C4-2B (cell line): ENCODE measurements around the gene TICAM2.

Experiments
- H3K27ac ChIP-seq: fragments of 450-650 bp; 2 replicates; pipeline ENCODE4 v1.5.1; 2017
- ZFX ChIP-seq: fragments of 450-650 bp; IDR thresholded peaks from 2 replicates; pipeline ENCODE4 v1.6.1; 2017
- TF ChIP-seq, protein P1 (sequence below): fragments of 450-650 bp; conservative IDR thresholded peaks from 2 replicates; pipeline ENCODE4 v1.5.1; 2017; ENCODE audit warnings: mild to moderate bottlenecking

TICAM2 gene

DNA sequence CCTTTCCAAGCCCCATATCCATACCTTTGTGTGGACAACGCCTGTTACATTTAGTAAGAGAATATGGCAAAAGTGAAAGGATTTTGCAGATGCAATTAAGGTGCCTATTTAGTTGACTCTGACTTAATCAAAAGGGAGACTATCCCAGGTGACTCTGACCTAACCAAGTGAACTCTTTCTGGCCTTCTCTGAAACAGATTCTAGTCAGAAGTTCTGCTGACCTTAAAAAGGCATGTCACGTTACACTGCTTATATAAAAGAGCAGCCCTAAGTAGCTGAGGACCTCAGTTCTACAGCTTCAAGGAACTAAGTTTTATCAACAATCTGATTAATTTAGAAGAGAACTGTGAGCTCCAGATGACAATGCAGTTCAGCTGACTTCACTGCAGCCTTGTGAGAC, 5.7 kb upstream of the TICAM2 start:
- TF ChIP-seq, protein P1, sequence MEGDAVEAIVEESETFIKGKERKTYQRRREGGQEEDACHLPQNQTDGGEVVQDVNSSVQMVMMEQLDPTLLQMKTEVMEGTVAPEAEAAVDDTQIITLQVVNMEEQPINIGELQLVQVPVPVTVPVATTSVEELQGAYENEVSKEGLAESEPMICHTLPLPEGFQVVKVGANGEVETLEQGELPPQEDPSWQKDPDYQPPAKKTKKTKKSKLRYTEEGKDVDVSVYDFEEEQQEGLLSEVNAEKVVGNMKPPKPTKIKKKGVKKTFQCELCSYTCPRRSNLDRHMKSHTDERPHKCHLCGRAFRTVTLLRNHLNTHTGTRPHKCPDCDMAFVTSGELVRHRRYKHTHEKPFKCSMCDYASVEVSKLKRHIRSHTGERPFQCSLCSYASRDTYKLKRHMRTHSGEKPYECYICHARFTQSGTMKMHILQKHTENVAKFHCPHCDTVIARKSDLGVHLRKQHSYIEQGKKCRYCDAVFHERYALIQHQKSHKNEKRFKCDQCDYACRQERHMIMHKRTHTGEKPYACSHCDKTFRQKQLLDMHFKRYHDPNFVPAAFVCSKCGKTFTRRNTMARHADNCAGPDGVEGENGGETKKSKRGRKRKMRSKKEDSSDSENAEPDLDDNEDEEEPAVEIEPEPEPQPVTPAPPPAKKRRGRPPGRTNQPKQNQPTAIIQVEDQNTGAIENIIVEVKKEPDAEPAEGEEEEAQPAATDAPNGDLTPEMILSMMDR, result no peak
- no peak for TF ChIP-seq ZFX

DNA sequence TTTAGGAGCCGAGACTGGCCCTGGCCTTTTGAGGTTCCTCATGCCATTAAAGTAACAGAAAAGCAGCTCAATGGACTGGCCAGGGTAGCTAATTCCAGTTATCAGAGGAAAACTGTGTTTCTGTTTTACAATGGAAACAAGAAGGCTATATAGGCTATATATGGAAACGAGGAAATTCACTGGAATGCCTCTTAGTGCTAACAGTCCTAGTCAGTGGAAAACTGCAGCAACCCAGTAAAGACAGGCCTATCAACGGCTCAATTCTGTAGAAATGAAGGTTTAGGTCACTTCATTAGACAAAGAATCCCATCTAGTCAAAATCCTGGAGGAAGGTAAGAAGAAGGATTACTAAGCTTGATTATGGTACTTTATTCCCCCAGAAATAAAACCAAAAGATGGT, 3.2 kb upstream of the TICAM2 start:
- TF ChIP-seq, protein P1, result no peak
- TF ChIP-seq ZFX, result no peak
- H3K27ac ChIP-seq, result no peak overlapping the region

More for the DNA sequence above, 5.7 kb upstream of the TICAM2 start:
- no peak overlapping the region for H3K27ac ChIP-seq

DNA sequence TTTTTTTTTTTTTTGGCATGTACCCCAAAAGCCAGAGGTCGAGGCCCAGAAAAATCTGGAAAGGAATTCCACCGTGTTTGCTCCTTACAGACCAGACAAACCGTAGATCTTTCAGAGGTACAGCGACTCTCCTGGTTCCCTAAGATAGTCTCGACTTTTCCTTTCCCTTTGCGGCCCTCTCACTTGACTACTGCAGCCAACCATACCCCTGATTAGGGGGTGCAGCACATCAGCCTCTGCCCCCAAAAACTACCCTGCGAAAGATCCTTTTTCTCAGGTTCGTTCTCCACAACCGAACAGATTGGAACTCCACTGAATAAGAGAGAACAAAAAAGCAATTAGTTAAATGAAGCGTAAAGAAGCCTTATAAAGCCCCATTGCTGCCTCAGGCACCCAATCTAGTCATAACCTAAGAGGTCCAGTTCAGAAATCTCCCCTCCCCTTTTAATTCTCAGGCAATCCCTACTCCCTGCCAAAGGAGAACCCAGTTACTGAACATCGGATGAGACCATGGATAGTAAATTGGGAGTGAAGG, 379 bp upstream of the TICAM2 start:
- TF ChIP-seq ZFX, result no peak
- TF ChIP-seq, protein P1, result no peak
- no peak overlapping the region for H3K27ac ChIP-seq

DNA sequence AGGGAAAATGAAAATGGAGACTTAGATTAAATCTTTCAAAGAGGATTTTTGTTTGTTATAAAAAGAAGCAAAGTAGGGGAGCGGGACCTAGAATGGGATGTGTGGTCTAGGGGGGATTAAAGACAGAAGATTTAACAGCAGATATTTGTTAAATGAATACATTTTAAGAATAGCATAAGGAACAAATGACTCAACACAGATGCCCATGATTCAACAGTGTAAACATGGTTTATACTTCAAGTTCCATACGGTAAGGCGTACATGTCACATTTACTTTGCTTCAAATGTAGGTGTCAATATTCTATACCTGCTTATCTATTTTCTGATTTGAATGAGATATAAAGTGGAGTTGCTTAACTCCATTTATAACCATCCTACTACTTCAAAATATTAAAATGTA, 1.5 kb downstream of the TICAM2 start:
- TF ChIP-seq ZFX, result no peak
- TF ChIP-seq, protein P1, result no peak
- no peak overlapping the region for H3K27ac ChIP-seq

DNA sequence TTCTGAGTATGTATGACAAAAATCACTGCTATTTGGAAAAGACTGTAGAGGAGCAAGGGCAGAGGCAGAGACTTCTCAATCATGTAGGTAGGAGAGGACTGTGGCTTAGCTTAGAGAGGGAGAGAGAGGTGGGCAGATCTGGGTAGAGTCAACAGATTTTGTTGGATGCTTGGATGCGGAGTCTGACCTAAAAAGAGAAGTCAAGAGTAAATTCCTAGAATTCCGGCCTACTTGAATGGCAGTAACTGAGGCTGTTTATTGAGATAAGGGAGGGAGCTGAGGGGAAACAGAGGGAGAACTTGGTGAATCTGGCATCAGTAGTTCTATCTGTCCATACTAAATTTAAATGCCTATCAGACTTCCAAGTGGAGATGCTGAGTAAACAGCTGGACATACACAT, 2.4 kb downstream of the TICAM2 start:
- no peak overlapping the region for H3K27ac ChIP-seq
- TF ChIP-seq ZFX, result no peak
- TF ChIP-seq, protein P1, result no peak

DNA sequence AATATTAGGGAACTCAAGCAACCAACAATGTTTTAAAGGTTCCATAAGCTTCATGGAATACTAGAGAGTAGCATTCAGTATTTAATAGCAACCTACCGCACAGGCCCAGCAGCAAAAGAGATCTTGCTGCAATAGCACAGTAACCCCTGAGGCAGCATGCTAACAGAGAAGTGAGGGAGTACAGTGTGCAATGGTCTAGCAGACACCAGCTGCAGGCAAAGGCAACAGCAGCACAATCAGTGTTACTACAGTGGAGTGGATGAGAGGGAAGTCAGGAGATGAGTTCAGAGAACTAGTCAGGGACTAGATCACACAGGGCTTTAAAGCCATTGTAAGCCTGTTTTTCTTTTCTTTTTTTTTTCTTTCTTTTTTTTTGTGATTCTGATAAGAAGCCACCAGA, 2.8 kb downstream of the TICAM2 start:
- H3K27ac ChIP-seq, result no peak overlapping the region
- TF ChIP-seq, protein P1, result no peak
- no peak for TF ChIP-seq ZFX

DNA sequence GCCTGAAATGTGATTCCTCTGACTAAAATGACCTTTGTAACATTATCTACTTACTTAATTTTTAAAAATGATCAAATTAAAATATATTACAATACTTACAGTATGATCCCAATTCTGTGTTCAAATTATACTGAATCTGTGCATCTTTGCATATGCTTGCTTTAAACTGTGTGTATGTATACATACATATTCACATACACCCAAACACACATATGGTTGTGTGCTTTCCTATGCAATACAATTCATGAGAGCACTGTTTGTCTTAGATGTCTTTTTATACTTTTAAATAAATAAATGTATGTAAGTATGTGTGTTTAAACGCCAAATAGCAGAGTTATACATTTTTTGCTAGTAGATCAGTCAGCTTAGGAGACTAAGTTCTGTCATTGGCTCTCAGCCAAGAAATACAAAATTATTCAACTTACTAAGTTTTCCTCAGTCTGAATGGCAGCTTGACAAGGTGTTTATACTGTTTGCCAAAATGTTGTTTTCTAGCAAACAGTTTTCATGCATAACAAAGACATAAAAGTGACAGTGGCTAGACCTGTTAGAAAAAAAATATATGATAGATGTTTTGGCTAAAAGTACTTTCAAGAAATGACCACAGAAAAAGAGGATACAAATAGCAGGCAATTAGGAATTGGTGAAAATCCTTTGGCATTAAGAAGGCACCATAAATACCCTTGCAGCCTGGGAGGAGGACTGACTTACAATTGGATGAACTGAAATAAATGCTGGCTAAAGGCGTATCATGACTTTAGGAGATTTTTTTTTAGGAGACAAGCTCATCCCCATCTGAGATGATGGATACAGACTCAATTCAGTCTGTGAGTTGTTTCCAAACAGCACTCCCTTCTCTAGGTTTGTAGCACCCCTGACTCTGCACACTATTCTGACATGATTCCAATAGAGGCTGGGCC, 7.9 kb downstream of the TICAM2 start:
- no peak overlapping the region for H3K27ac ChIP-seq
- no peak for TF ChIP-seq ZFX
- TF ChIP-seq, protein P1, result no peak
